ENCODE results near the gene RASGRP1.

GRCh38 chr15:38587214-38587613, 22.6 kb upstream of the RASGRP1 start:
- TF ChIP-seq POLR2A (IDR thresholded peaks at IDR 0.05) = no peak
- no peak for TF ChIP-seq CTCF (IDR thresholded peaks at IDR 0.05)

Measured in testis (tissue), 2 donors.